B cell (primary cell): ENCODE measurements around the gene PHAX.

Experiments
- EZH2 ChIP-seq: IDR thresholded peaks from 2 replicates; pipeline ENCODE4 v1.6.1; 2012; ENCODE audit warnings: borderline replicate concordance, low read depth, mild to moderate bottlenecking, moderate library complexity, low read length; ENCODE audit not compliant: insufficient read depth, poor library complexity, severe bottlenecking
- TF ChIP-seq, protein P1 (sequence below): fragments of 200-600 bp; IDR thresholded peaks from one replicate; pipeline ENCODE4 v1.8.0; 2022; ENCODE audit warnings: antibody characterized with exemption, mild to moderate bottlenecking

GRCh38 chr5:126640866-126641265 lies 40.1 kb downstream of the PHAX start:
- no peak for TF ChIP-seq EZH2
- TF ChIP-seq, protein P1, sequence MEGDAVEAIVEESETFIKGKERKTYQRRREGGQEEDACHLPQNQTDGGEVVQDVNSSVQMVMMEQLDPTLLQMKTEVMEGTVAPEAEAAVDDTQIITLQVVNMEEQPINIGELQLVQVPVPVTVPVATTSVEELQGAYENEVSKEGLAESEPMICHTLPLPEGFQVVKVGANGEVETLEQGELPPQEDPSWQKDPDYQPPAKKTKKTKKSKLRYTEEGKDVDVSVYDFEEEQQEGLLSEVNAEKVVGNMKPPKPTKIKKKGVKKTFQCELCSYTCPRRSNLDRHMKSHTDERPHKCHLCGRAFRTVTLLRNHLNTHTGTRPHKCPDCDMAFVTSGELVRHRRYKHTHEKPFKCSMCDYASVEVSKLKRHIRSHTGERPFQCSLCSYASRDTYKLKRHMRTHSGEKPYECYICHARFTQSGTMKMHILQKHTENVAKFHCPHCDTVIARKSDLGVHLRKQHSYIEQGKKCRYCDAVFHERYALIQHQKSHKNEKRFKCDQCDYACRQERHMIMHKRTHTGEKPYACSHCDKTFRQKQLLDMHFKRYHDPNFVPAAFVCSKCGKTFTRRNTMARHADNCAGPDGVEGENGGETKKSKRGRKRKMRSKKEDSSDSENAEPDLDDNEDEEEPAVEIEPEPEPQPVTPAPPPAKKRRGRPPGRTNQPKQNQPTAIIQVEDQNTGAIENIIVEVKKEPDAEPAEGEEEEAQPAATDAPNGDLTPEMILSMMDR, result no peak
